DND-41 (cell line): ENCODE results near the gene PRDM8.
"Not testable (repeated sequence)": the region's sequence is repeated elsewhere in the genome, so short reads cannot be mapped to it uniquely, and the experiment has no call there.

Experiments
- ATAC-seq: fragments of 200-7000 bp; cut with Tn5 transposase; 3 replicates; pipeline ENCODE4 v1.9.1; 2021; ENCODE audit warnings: low read depth; ENCODE audit not compliant: insufficient read depth
- DNase-seq: peaks from one replicate; pipeline ENCODE4 v3.0.0-alpha.2; 2020
- H2AFZ ChIP-seq: 2 replicates; pipeline ENCODE4 v1.6.0; 2012; ENCODE audit warnings: low read depth, low read length
- H3K27ac ChIP-seq: 2 replicates; pipeline ENCODE4 v1.5.1; 2012; ENCODE audit warnings: low read length, inconsistent platforms
- H3K27me3 ChIP-seq: fragments of 200-600 bp; sonication (generic); 2 replicates; pipeline ENCODE4 v1.6.0; 2012; ENCODE audit warnings: low read length, mild to moderate bottlenecking, inconsistent platforms; ENCODE audit not compliant: insufficient read depth, poor library complexity
- H3K36me3 ChIP-seq: 2 replicates; pipeline ENCODE4 v1.5.1; 2012; ENCODE audit warnings: low read length, inconsistent platforms; ENCODE audit not compliant: insufficient read depth
- H3K4me1 ChIP-seq: 2 replicates; pipeline ENCODE4 v1.5.1; 2012; ENCODE audit warnings: mild to moderate bottlenecking, low read length; ENCODE audit not compliant: insufficient read depth
- H3K4me2 ChIP-seq: 2 replicates; pipeline ENCODE4 v1.6.0; 2012; ENCODE audit warnings: mild to moderate bottlenecking, moderate library complexity, low read length, inconsistent platforms; ENCODE audit not compliant: insufficient read depth
- H3K4me3 ChIP-seq, 2 experiments: fragments of 200-600 bp in 1 of 2; shearing (Covaris generic) in 1 of 2; 2 replicates each; pipeline ENCODE4 v1.5.1; 2012 to 2016; ENCODE audit warnings: inconsistent platforms in 2 of 2, low read length in 2 of 2, mild to moderate bottlenecking in 2 of 2, low read depth in 1 of 2, moderate library complexity in 1 of 2
- H3K79me2 ChIP-seq: 2 replicates; pipeline ENCODE4 v1.6.0; 2012; ENCODE audit warnings: low read length, inconsistent platforms; ENCODE audit not compliant: insufficient read depth
- H3K9ac ChIP-seq: 2 replicates; pipeline ENCODE4 v1.6.0; 2012; ENCODE audit warnings: low read depth, mild to moderate bottlenecking, inconsistent platforms, low read length, moderate library complexity
- H3K9me3 ChIP-seq: 2 replicates; pipeline ENCODE4 v1.5.1; 2012; ENCODE audit warnings: low read length, moderate library complexity, mild to moderate bottlenecking, inconsistent platforms; ENCODE audit not compliant: insufficient read depth, severe bottlenecking
- H4K20me1 ChIP-seq: 2 replicates; pipeline ENCODE4 v1.6.0; 2012; ENCODE audit warnings: low read length; ENCODE audit not compliant: insufficient read depth
- CTCF ChIP-seq: IDR thresholded peaks from 2 replicates; pipeline ENCODE4 v1.5.1; 2012; ENCODE audit warnings: borderline replicate concordance, low read length, moderate library complexity, mild to moderate bottlenecking; ENCODE audit not compliant: poor library complexity, severe bottlenecking; ENCODE audit errors: extremely low read depth
- EZH2 ChIP-seq: IDR thresholded peaks from 3 replicates; pipeline ENCODE4 v1.6.1; 2012; ENCODE audit warnings: borderline replicate concordance, low read depth, mild to moderate bottlenecking, moderate library complexity, low read length, inconsistent platforms; ENCODE audit not compliant: severe bottlenecking

PRDM8 gene

DNA sequence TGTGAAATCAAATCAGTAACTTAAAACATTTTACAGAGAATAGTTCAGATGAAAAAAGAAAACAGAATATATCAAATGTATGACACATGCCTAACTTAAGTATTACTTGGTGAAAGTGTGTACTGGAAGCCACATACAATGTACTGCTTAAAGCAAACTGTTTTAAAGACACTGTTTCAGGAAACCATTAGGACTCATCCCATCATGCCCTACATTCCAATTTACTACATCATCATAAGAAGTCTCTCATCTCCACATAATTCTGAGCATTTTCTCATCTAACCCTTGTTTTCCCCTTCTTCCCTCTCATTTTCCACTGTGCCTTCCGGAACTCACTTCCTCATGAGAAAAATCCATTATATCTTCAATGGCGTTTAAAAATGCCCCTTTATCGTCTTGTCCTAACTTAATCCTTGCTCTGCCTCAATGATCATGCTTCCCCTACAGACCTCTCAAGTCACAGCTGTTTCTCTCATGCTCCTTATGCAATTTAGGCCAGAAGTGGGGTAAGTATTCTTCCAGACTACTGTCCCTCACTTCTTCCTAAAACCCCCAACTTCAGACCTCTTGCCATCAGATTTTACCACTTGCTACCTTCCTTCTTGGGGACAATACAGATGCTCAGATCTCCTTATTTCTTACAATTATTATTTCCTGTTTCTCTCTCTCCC, 42.3 kb downstream of the PRDM8 start:
- no peak overlapping the region for H3K4me3 ChIP-seq
- no peak overlapping the region for H3K4me2 ChIP-seq
- DNase-seq (no peak), ATAC-seq (no peak)
- H3K36me3 ChIP-seq: no peaks in the 10 kb centered on the region
- no peaks in the 10 kb centered on the region for H4K20me1 ChIP-seq
- no peaks in the 10 kb centered on the region for H3K79me2 ChIP-seq
- no peak overlapping the region for H2AFZ ChIP-seq
- H3K9ac ChIP-seq: no peak overlapping the region
- H3K27ac ChIP-seq: no peak overlapping the region
- no peaks in the 10 kb centered on the region for H3K9me3 ChIP-seq
- H3K27me3 ChIP-seq: no peaks in the 10 kb centered on the region
- no peaks in the 10 kb centered on the region for H3K4me1 ChIP-seq
- TF ChIP-seq CTCF (no peak), EZH2 (no peak)

DNA sequence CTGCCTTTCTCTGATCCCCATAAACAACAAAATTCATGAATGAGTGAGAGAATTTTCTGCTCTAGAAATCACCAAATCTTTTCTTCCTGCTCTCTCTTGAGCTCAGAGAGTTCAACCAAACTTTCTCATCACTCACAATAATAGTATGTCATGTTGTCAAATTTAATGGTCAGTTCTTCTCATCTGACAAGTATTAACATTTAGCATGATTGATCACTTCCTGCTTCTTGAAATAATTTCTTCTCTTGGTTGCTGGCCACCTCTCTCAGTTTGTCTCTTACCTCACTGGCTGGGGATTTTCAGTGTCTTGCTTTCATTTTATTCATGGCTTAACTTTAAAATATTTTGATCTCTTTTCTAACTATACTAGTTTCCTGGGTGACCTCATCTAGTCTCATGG, 43.7 kb downstream of the PRDM8 start:
- Histone ChIP-seq H3K9ac (no peak overlapping the region), H3K9me3 (no peaks in the 10 kb centered on the region), H3K79me2 (no peaks in the 10 kb centered on the region), H3K4me3 (no peak overlapping the region), H2AFZ (peak overlapping the region; percentile 22; the same call in 1 of the 2 replicates), H3K4me1 (no peaks in the 10 kb centered on the region), H3K27ac (no peak overlapping the region), H4K20me1 (no peaks in the 10 kb centered on the region), H3K4me2 (no peak overlapping the region), H3K27me3 (no peaks in the 10 kb centered on the region), H3K36me3 (no peaks in the 10 kb centered on the region)
- TF ChIP-seq CTCF: no peak
- no peak for TF ChIP-seq EZH2
- DNase-seq: no peak
- no peak for ATAC-seq

DNA sequence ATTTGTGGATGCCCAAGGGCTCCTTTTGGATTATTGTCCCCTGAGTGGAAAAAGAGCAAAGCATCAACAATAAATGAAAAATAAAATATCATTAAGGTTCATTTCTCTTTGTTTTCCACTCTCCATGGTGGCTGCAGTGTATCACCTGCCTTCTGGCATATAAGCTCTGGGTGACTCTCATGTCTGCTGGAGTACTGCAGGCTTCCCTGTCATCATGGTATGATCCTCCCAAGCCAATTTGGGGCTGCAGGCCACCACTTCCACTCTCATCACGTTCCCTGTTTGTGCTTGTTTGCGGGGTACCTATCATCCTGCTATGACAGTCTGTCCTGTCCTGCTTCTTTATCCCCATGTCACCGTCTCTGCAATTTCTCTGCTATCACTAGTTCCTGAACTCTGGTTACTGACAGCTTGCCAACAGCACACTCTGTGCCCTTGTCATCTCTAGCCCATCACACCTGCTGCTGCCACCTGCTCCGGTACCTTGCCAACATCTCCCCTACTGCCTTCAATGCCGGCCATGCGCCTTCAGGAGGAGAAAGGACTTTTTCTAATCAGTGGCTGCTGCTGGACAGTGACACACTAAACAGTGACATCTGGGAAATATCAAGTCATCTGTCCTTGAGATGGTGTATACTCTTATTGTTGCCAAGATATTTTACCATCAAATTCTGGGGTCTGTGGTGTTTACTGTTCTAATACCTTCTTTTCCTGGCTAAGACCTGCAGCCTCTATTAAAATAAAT, 46.1 kb downstream of the PRDM8 start:
- DNase-seq: no peak
- H3K27ac ChIP-seq: no peak overlapping the region
- H3K27me3 ChIP-seq: no peaks in the 10 kb centered on the region
- no peaks in the 10 kb centered on the region for H3K4me1 ChIP-seq
- H3K36me3 ChIP-seq: no peaks in the 10 kb centered on the region
- H3K4me3 ChIP-seq: no peak overlapping the region
- no peak overlapping the region for H3K9ac ChIP-seq
- H3K79me2 ChIP-seq: no peaks in the 10 kb centered on the region
- TF ChIP-seq EZH2: no peak
- no peak for ATAC-seq
- H3K4me2 ChIP-seq: no peak overlapping the region
- H2AFZ ChIP-seq: no peak overlapping the region
- H4K20me1 ChIP-seq: no peaks in the 10 kb centered on the region
- no peaks in the 10 kb centered on the region for H3K9me3 ChIP-seq

- ATAC-seq, DNase-seq: not testable (repeated sequence)
These were observed 50.2 kb downstream of the PRDM8 start for GRCh38 chr4:80247484-80247883.

More at GRCh38 chr4:80247484-80247883, 50.2 kb downstream of the PRDM8 start:
- not testable (repeated sequence) for H4K20me1 ChIP-seq, H3K36me3 ChIP-seq, H3K27me3 ChIP-seq, H3K9me3 ChIP-seq, H3K27ac ChIP-seq, H3K4me3 ChIP-seq, H3K4me1 ChIP-seq, H3K79me2 ChIP-seq, H3K9ac ChIP-seq, H3K4me2 ChIP-seq, H2AFZ ChIP-seq
